ENCODE results near the gene NPPC. TPM values are rescaled to one million over a fixed set of nuclear protein-coding genes. Genes with fewer than 3 reads are reported as not detected.

Gene NPPC
- total and polyA plus RNA-seq, 2 of the 8 experiments (the other 6 are each of a cell fraction or from before 2014, with no cell fraction given) = 1.3 to 4.7 TPM

DNA sequence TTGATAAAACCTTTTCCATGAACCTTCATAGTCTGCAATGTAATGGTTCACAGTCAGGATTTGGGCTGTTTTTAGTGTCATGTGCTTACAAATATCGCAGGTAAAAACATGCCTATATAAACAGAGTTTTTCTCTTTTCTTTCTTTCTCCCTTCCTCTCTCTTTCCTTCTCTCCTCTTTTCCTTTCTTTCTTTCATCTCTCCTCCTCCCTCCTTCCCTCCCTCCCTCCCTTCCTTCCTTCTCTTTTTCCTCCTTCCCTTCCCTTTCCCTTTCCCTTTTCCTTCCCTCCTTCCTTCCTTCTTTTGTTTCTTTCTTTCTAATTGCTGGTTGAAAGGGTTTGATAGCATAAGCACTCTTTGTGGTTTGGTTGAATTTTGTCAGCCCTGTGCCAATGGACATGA, 9.6 kb upstream of the NPPC start:
- no peak overlapping the region for H2AK5ac ChIP-seq (ENCODE audit: low read depth, low read length)
- 100% methylated on average over 1 of the region's 1 CpG; no CpG with 5 or more reads in 1 of the 2 experiments for WGBS, 2 experiments (ENCODE audit: extremely low coverage in 1 of 2, insufficient coverage in 1 of 2, insufficient read length in 1 of 2, insufficient replicate concordance in 2 of 2, low coverage in 1 of 2, low lambda C conversion rate in 2 of 2, missing lambda C conversion rate in 1 of 2)
- H3K4me1 ChIP-seq (replicated peaks in 1 of 4; ENCODE audit: control insufficient read depth in 3 of 4, insufficient read depth in 4 of 4, low read length in 3 of 4) = no peaks in the 10 kb centered on the region
- H2BK15ac ChIP-seq (ENCODE audit: low read length) = no peak overlapping the region
- no peak for FAIRE-seq
- no peaks in the 10 kb centered on the region for H3K79me1 ChIP-seq (ENCODE audit: low read depth, low read length)
- no peak overlapping the region for H3K23ac ChIP-seq (ENCODE audit: insufficient read length)
- ChIA-PET CTCF (ENCODE audit: partially characterized antibody) (interaction anchor here (0.7 to 3.6 kb wide), 9 partner anchors 8 to 206 kb away, joined by 3 to 17 read pairs (median 4); partner anchors contain the start of gene NPPC), POLR2A (ENCODE audit: partially characterized antibody) (interaction anchor here (2.0 kb wide), 1 partner anchor 10 kb away, joined by 10 read pairs; the partner anchor contains the start of gene NPPC)
- H3K27me3 ChIP-seq (replicated peaks in 1 of 4; ENCODE audit: control insufficient read depth in 3 of 4, extremely low read depth in 1 of 4, insufficient read depth in 3 of 4, low read length in 3 of 4) = no peaks in the 10 kb centered on the region; a peak in 1 of 7 replicates
- H3K4me3 ChIP-seq (ENCODE audit: extremely low read depth in 1 of 4, insufficient read depth in 2 of 4, low read depth in 3 of 4, low read length in 4 of 4) = no peak overlapping the region
- no peak for DNase-seq (ENCODE audit: low read depth in 1 of 2, low spot score in 2 of 2)
- no peak overlapping the region for H3K4ac ChIP-seq (replicated peaks; ENCODE audit: insufficient read length, low read depth, low read length)
- no peak overlapping the region for H3K14ac ChIP-seq (ENCODE audit: insufficient read length)
- no peak overlapping the region for H2BK20ac ChIP-seq (ENCODE audit: low read length)
- H4K20me1 ChIP-seq (replicated peaks in 1 of 2; ENCODE audit: control insufficient read depth in 1 of 2, insufficient read depth in 2 of 2, low read length in 2 of 2) = no peaks in the 10 kb centered on the region
- no peaks in the 10 kb centered on the region for H3K36me3 ChIP-seq (ENCODE audit: control insufficient read depth in 2 of 4, insufficient read depth in 4 of 4, low read length in 3 of 4)
- H2BK5ac ChIP-seq (ENCODE audit: low read depth, low read length) = no peak overlapping the region
- no peak overlapping the region for H4K8ac ChIP-seq (ENCODE audit: extremely low read depth, insufficient read depth, low read length)
- H3K79me2 ChIP-seq (ENCODE audit: control insufficient read depth in 1 of 2, insufficient read depth in 2 of 2, low read length in 2 of 2) = no peaks in the 10 kb centered on the region
- H3K4me2 ChIP-seq (ENCODE audit: insufficient read depth in 1 of 2, low read depth in 2 of 2, low read length in 2 of 2) = no peak overlapping the region
- H3K27ac ChIP-seq (ENCODE audit: low read depth, low read length) = no peak overlapping the region
- H3K9ac ChIP-seq (replicated peaks in 1 of 4; ENCODE audit: extremely low read depth in 1 of 4, low read depth in 3 of 4, low read length in 3 of 4) = no peak overlapping the region
- no peak overlapping the region for H2BK12ac ChIP-seq (ENCODE audit: low read depth, low read length)
- no peak overlapping the region for H3K56ac ChIP-seq (replicated peaks; ENCODE audit: insufficient read length, low read depth, low read length)
- H3K18ac ChIP-seq (ENCODE audit: extremely low read depth, low read length) = no peak overlapping the region
- no peak overlapping the region for H4K5ac ChIP-seq (ENCODE audit: insufficient read length, low read depth, low read length)
- no peak overlapping the region for H2AFZ ChIP-seq (ENCODE audit: low read length)
- no peak overlapping the region for H2BK120ac ChIP-seq (replicated peaks; ENCODE audit: low read depth, low read length)
- H3K9me3 ChIP-seq (ENCODE audit: insufficient read depth in 2 of 2, low read depth in 1 of 2, low read length in 1 of 2) = no peaks in the 10 kb centered on the region
- H4K91ac ChIP-seq (replicated peaks; ENCODE audit: insufficient read length, low read length) = no peak overlapping the region
- TF ChIP-seq, protein P1, sequence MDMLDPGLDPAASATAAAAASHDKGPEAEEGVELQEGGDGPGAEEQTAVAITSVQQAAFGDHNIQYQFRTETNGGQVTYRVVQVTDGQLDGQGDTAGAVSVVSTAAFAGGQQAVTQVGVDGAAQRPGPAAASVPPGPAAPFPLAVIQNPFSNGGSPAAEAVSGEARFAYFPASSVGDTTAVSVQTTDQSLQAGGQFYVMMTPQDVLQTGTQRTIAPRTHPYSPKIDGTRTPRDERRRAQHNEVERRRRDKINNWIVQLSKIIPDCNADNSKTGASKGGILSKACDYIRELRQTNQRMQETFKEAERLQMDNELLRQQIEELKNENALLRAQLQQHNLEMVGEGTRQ (IDR thresholded peaks at IDR 0.05; ENCODE audit: low read length) = no peak
- TF ChIP-seq KDM4A (IDR thresholded peaks at IDR 0.05; ENCODE audit: low read depth, low read length, severe bottlenecking) (no peak), SIN3A (conservative IDR thresholded peaks at IDR 0.05 in 1 of 2, IDR thresholded peaks at IDR 0.05 in 1 of 2; ENCODE audit: low read depth in 1 of 2, low read length in 2 of 2) (no peak), SIRT6 (IDR thresholded peaks at IDR 0.05; ENCODE audit: low read length) (no peak), BRCA1 (IDR thresholded peaks at IDR 0.05; ENCODE audit: low read depth, low read length) (no peak), ZNF274 (IDR thresholded peaks at IDR 0.05; ENCODE audit: borderline replicate concordance, extremely low read depth, low read length) (no peak), EP300 (IDR thresholded peaks at IDR 0.05; ENCODE audit: borderline replicate concordance in 1 of 2, low read depth in 2 of 2, low read length in 2 of 2) (no peak), ASH2L (IDR thresholded peaks at IDR 0.05; ENCODE audit: low read length) (no peak)
- TF ChIP-seq, protein P2, sequence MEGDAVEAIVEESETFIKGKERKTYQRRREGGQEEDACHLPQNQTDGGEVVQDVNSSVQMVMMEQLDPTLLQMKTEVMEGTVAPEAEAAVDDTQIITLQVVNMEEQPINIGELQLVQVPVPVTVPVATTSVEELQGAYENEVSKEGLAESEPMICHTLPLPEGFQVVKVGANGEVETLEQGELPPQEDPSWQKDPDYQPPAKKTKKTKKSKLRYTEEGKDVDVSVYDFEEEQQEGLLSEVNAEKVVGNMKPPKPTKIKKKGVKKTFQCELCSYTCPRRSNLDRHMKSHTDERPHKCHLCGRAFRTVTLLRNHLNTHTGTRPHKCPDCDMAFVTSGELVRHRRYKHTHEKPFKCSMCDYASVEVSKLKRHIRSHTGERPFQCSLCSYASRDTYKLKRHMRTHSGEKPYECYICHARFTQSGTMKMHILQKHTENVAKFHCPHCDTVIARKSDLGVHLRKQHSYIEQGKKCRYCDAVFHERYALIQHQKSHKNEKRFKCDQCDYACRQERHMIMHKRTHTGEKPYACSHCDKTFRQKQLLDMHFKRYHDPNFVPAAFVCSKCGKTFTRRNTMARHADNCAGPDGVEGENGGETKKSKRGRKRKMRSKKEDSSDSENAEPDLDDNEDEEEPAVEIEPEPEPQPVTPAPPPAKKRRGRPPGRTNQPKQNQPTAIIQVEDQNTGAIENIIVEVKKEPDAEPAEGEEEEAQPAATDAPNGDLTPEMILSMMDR (IDR thresholded peaks at IDR 0.05; ENCODE audit: control extremely low read depth in 1 of 3, insufficient read depth in 1 of 3, low read depth in 1 of 3, low read length in 3 of 3) = no peak
- no peaks in the 10 kb centered on the region for H3K23me2 ChIP-seq (ENCODE audit: low read depth, low read length)

Measured in H1 (cell line).